ENCODE measurements around the gene NPY2R. TPM values are rescaled to one million over a fixed set of nuclear protein-coding genes. Genes with fewer than 3 reads are reported as not detected.

Gene NPY2R
- polyA plus RNA-seq, 1 donor from 2014 or later: 1.2 TPM

DNA sequence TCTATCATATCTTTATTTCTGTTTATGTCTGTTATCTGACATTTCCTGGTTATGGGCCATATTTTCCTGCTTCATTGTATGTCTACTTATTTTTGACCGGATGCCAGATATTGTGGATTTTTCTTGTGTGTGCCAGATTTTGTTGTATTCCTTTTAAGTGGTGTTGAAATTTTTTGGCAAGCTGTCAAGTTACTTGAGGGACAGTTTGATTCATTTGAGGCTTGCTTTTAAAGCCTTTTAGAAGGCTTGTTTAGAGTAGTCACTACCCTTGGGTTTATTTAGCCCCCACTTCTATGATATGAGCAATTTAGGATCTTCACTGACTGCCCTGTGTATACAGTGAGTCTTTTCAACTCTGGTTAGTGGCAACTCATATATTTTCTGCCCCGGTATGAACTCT, 29.2 kb upstream of the NPY2R start:
- Histone ChIP-seq H3K4me3 (ENCODE audit: low read length) (no peak overlapping the region), H3K79me2 (replicated peaks; ENCODE audit: insufficient read depth, low read length) (no peaks in the 10 kb centered on the region), H2AFZ (ENCODE audit: low read depth, low read length) (no peak overlapping the region), H3K9me3 (ENCODE audit: low read length) (no peaks in the 10 kb centered on the region), H3K27ac (ENCODE audit: low read length) (no peak overlapping the region), H3K9ac (ENCODE audit: low read length) (no peak overlapping the region), H3K9me2 (ENCODE audit: insufficient read depth, low read length) (no peaks in the 10 kb centered on the region), H4K20me1 (ENCODE audit: insufficient read depth) (no peaks in the 10 kb centered on the region), H3K36me3 (ENCODE audit: insufficient read depth, low read length) (no peaks in the 10 kb centered on the region), H3K4me2 (ENCODE audit: low read length) (no peak overlapping the region), H3F3A (ENCODE audit: insufficient read depth, low read length, poor library complexity, severe bottlenecking) (no peaks in the 10 kb centered on the region), H3K27me3 (ENCODE audit: insufficient read depth, low read depth, low read length) (no peaks in the 10 kb centered on the region)
- TF ChIP-seq TAF1 (IDR thresholded peaks at IDR 0.05; ENCODE audit: low read depth) (no peak), EZH2 (IDR thresholded peaks at IDR 0.05; ENCODE audit: borderline replicate concordance, insufficient read depth, low read length, poor library complexity, severe bottlenecking) (no peak), EP300 (conservative IDR thresholded peaks at IDR 0.05; ENCODE audit: poor library complexity, severe bottlenecking) (no peak), SMC3 (conservative IDR thresholded peaks at IDR 0.05; ENCODE audit: poor library complexity) (no peak), MXI1 (conservative IDR thresholded peaks at IDR 0.05; ENCODE audit: poor library complexity, severe bottlenecking) (no peak), POLR2AphosphoS5 (IDR thresholded peaks at IDR 0.05) (no peak), RAD21 (conservative IDR thresholded peaks at IDR 0.05) (no peak)
- TF ChIP-seq, protein P1, sequence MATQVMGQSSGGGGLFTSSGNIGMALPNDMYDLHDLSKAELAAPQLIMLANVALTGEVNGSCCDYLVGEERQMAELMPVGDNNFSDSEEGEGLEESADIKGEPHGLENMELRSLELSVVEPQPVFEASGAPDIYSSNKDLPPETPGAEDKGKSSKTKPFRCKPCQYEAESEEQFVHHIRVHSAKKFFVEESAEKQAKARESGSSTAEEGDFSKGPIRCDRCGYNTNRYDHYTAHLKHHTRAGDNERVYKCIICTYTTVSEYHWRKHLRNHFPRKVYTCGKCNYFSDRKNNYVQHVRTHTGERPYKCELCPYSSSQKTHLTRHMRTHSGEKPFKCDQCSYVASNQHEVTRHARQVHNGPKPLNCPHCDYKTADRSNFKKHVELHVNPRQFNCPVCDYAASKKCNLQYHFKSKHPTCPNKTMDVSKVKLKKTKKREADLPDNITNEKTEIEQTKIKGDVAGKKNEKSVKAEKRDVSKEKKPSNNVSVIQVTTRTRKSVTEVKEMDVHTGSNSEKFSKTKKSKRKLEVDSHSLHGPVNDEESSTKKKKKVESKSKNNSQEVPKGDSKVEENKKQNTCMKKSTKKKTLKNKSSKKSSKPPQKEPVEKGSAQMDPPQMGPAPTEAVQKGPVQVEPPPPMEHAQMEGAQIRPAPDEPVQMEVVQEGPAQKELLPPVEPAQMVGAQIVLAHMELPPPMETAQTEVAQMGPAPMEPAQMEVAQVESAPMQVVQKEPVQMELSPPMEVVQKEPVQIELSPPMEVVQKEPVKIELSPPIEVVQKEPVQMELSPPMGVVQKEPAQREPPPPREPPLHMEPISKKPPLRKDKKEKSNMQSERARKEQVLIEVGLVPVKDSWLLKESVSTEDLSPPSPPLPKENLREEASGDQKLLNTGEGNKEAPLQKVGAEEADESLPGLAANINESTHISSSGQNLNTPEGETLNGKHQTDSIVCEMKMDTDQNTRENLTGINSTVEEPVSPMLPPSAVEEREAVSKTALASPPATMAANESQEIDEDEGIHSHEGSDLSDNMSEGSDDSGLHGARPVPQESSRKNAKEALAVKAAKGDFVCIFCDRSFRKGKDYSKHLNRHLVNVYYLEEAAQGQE (IDR thresholded peaks at IDR 0.05; ENCODE audit: borderline replicate concordance): no peak
- TF ChIP-seq, protein P2, sequence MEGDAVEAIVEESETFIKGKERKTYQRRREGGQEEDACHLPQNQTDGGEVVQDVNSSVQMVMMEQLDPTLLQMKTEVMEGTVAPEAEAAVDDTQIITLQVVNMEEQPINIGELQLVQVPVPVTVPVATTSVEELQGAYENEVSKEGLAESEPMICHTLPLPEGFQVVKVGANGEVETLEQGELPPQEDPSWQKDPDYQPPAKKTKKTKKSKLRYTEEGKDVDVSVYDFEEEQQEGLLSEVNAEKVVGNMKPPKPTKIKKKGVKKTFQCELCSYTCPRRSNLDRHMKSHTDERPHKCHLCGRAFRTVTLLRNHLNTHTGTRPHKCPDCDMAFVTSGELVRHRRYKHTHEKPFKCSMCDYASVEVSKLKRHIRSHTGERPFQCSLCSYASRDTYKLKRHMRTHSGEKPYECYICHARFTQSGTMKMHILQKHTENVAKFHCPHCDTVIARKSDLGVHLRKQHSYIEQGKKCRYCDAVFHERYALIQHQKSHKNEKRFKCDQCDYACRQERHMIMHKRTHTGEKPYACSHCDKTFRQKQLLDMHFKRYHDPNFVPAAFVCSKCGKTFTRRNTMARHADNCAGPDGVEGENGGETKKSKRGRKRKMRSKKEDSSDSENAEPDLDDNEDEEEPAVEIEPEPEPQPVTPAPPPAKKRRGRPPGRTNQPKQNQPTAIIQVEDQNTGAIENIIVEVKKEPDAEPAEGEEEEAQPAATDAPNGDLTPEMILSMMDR (IDR thresholded peaks at IDR 0.05; ENCODE audit: poor library complexity, severe bottlenecking): no peak

- Histone ChIP-seq H3K79me2 (replicated peaks; ENCODE audit: insufficient read depth, low read length) (no peaks in the 10 kb centered on the region), H3K27me3 (ENCODE audit: insufficient read depth, low read depth, low read length) (no peaks in the 10 kb centered on the region), H3K27ac (ENCODE audit: low read length) (no peak overlapping the region), H3K4me3 (ENCODE audit: low read length) (no peak overlapping the region), H3F3A (ENCODE audit: insufficient read depth, low read length, poor library complexity, severe bottlenecking) (no peaks in the 10 kb centered on the region), H3K9me2 (ENCODE audit: insufficient read depth, low read length) (no peaks in the 10 kb centered on the region), H4K20me1 (ENCODE audit: insufficient read depth) (no peaks in the 10 kb centered on the region), H3K36me3 (ENCODE audit: insufficient read depth, low read length) (no peaks in the 10 kb centered on the region), H3K9ac (ENCODE audit: low read length) (no peak overlapping the region), H2AFZ (ENCODE audit: low read depth, low read length) (no peak overlapping the region), H3K4me2 (ENCODE audit: low read length) (no peak overlapping the region), H3K9me3 (ENCODE audit: low read length) (no peaks in the 10 kb centered on the region)
- TF ChIP-seq SMC3 (conservative IDR thresholded peaks at IDR 0.05; ENCODE audit: poor library complexity) (no peak), MXI1 (conservative IDR thresholded peaks at IDR 0.05; ENCODE audit: poor library complexity, severe bottlenecking) (no peak), EP300 (conservative IDR thresholded peaks at IDR 0.05; ENCODE audit: poor library complexity, severe bottlenecking) (no peak), EZH2 (IDR thresholded peaks at IDR 0.05; ENCODE audit: borderline replicate concordance, insufficient read depth, low read length, poor library complexity, severe bottlenecking) (no peak), RAD21 (conservative IDR thresholded peaks at IDR 0.05) (no peak), TAF1 (IDR thresholded peaks at IDR 0.05; ENCODE audit: low read depth) (no peak), POLR2AphosphoS5 (IDR thresholded peaks at IDR 0.05) (no peak)
- TF ChIP-seq, protein P2 (IDR thresholded peaks at IDR 0.05; ENCODE audit: poor library complexity, severe bottlenecking): no peak
- TF ChIP-seq, protein P1 (IDR thresholded peaks at IDR 0.05; ENCODE audit: borderline replicate concordance): no peak
These were observed 21.5 kb upstream of the NPY2R start for GRCh38 chr4:155186972-155187371.
